ENCODE results near the gene CCDC142.

- peak; percentile 63 to 75 (median 70) for TF ChIP-seq POLR2A (IDR thresholded peaks at IDR 0.05)
- TF ChIP-seq, protein P1, sequence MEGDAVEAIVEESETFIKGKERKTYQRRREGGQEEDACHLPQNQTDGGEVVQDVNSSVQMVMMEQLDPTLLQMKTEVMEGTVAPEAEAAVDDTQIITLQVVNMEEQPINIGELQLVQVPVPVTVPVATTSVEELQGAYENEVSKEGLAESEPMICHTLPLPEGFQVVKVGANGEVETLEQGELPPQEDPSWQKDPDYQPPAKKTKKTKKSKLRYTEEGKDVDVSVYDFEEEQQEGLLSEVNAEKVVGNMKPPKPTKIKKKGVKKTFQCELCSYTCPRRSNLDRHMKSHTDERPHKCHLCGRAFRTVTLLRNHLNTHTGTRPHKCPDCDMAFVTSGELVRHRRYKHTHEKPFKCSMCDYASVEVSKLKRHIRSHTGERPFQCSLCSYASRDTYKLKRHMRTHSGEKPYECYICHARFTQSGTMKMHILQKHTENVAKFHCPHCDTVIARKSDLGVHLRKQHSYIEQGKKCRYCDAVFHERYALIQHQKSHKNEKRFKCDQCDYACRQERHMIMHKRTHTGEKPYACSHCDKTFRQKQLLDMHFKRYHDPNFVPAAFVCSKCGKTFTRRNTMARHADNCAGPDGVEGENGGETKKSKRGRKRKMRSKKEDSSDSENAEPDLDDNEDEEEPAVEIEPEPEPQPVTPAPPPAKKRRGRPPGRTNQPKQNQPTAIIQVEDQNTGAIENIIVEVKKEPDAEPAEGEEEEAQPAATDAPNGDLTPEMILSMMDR (IDR thresholded peaks at IDR 0.05) = peak in 1 of 7 experiments; percentile 11
Observed at GRCh38 chr2:74502720-74503505, 20.1 kb upstream of the CCDC142 start.

Measured in body of pancreas (tissue), 4 donors.